Measurements from ENCODE around the gene OPRL1.
"Not testable (repeated sequence)": the region's sequence is repeated elsewhere in the genome, so short reads cannot be mapped to it uniquely, and the experiment has no call there.

Gene OPRL1

GRCh38 chr20:64073476-64074183, 6.3 kb upstream of the OPRL1 start:
- no peak for DNase-seq

- no peak for DNase-seq
Observed at GRCh38 chr20:64074184-64074789, 5.6 kb upstream of the OPRL1 start.

- DNase-seq: no peak
Observed at GRCh38 chr20:64074963-64075362, 4.9 kb upstream of the OPRL1 start.

GRCh38 chr20:64075556-64075955, 4.3 kb upstream of the OPRL1 start:
- DNase-seq: no peak

GRCh38 chr20:64076061-64076997, 3.6 kb upstream of the OPRL1 start:
- no peak for DNase-seq

GRCh38 chr20:64077094-64077493, 2.8 kb upstream of the OPRL1 start:
- DNase-seq: peak; percentile 30

- DNase-seq: no peak
Observed at GRCh38 chr20:64077541-64077875, 2.4 kb upstream of the OPRL1 start.

GRCh38 chr20:64077876-64078551, 1.9 kb upstream of the OPRL1 start:
- peak; percentile 47 for DNase-seq

GRCh38 chr20:64078934-64079272, 979 bp upstream of the OPRL1 start:
- DNase-seq: no peak

- DNase-seq: peak; percentile 62
Observed at GRCh38 chr20:64079273-64080012, 439 bp upstream of the OPRL1 start, which contains the start of gene RGS19. RGS19 (minus strand) TSS chr20:64079518; CDS start chr20:64076886, 2,632 bp downstream.

- DNase-seq: no peak
Observed at GRCh38 chr20:64080813-64081623, 1.1 kb downstream of the OPRL1 start.

- DNase-seq: no peak
Observed at GRCh38 chr20:64081624-64081964, 1.7 kb downstream of the OPRL1 start.

- no peak for DNase-seq
Observed at GRCh38 chr20:64082126-64082731, 2.3 kb downstream of the OPRL1 start.

- no peak for DNase-seq
Observed at GRCh38 chr20:64082820-64083377, 3.0 kb downstream of the OPRL1 start.

GRCh38 chr20:64083378-64083803, 3.5 kb downstream of the OPRL1 start:
- DNase-seq: peak; percentile 69

- no peak for DNase-seq
Observed at GRCh38 chr20:64083804-64084684, 4.2 kb downstream of the OPRL1 start, which contains the start of gene LKAAEAR1. LKAAEAR1 (minus strand) TSS chr20:64084398; CDS start chr20:64084219, 179 bp downstream.

- DNase-seq: no peak
Observed at GRCh38 chr20:64084685-64085152, 4.8 kb downstream of the OPRL1 start.

- DNase-seq: no peak
Observed at GRCh38 chr20:64086801-64087200, 6.9 kb downstream of the OPRL1 start.

- DNase-seq: not testable (repeated sequence)
Observed at GRCh38 chr20:64087226-64087825, 7.4 kb downstream of the OPRL1 start.

Measured in activated naive CD4-positive, alpha-beta T cell treated with anti-CD3 and anti-CD28 coated beads, Interleukin-2, amount 50 U/mL, for 16 hours (primary cell).